Sigmoid colon (tissue), 4 donors: ENCODE measurements around the gene HLA-DQB2.

Source experiments
- CTCF ChIP-seq, 4 experiments: fragments of 450-650 bp in 3 of 4; fragments of 200-600 bp in 1 of 4; IDR thresholded peaks; one replicate each; pipeline ENCODE4 v1.5.1; 2016 to 2019; ENCODE audit warnings: antibody characterized with exemption in 4 of 4, mild to moderate bottlenecking in 3 of 4, moderate library complexity in 2 of 4
- POLR2A ChIP-seq, 2 donors: fragments of 450-650 bp; IDR thresholded peaks; one replicate each; pipeline ENCODE4 v1.6.1; 2016; ENCODE audit warnings: antibody characterized with exemption in 2 of 2, mild to moderate bottlenecking in 2 of 2, moderate library complexity in 2 of 2
- POLR2AphosphoS5 ChIP-seq, 4 donors: sonication (generic); formaldehyde crosslinking; IDR thresholded peaks; one replicate each; pipeline ENCODE4 v1.6.1; 2017; ENCODE audit warnings: antibody characterized with exemption in 4 of 4

GRCh38 chr6:32779036-32779435 lies 15.7 kb upstream of the HLA-DQB2 start:
- TF ChIP-seq POLR2A (IDR thresholded peaks at IDR 0.05) = no peak
- TF ChIP-seq CTCF (IDR thresholded peaks at IDR 0.05) = no peak
- no peak for TF ChIP-seq POLR2AphosphoS5 (IDR thresholded peaks at IDR 0.05)
